ENCODE measurements around the gene LHFPL2. TPM values are rescaled to one million over a fixed set of nuclear protein-coding genes. Genes with fewer than 3 reads are reported as not detected.

The LHFPL2 gene
- total and polyA plus RNA-seq, 2 donors (not counting 1 experiment from before 2014, with no cell fraction given): 3.8 to 35.5 TPM

DNA sequence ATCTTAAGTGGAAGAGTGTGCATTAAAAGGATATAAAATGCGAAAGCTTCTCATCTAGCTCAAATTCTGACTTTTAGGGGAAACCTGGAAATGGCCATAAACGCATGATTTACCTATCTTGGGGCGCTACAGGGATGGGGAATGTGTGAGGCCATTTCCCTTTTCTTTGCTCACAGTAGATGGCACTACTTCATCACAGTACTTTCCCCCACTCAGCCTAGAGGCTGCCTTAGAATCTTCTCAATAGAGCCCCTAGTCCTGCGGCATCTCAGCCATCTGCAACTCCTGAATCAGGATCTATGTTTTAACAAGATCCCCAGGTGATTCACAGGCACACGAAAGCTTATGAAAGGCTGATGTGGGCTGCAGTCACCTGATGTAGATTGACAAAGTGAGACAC, 110.8 kb downstream of the LHFPL2 start:
- H3K4me2 ChIP-seq (replicated peaks; ENCODE audit: low read depth, low read length, poor library complexity, severe bottlenecking): no peak overlapping the region
- CTCF ChIA-PET: interaction anchor here (0.9 to 7.1 kb wide), 15 partner anchors 10 to 598 kb away, joined by 3 to 146 read pairs (median 5); partner anchors contain the start of genes AP3B1 and ARSB
- H3K4me3 ChIP-seq (ENCODE audit: control extremely low read depth in 1 of 5, extremely low read depth in 1 of 5, insufficient read depth in 1 of 5, low read depth in 2 of 5, low read length in 4 of 5): no peak overlapping the region
- H3K79me2 ChIP-seq (ENCODE audit: control insufficient read depth, insufficient read depth, low read length): no peaks in the 10 kb centered on the region
- H3K9me3 ChIP-seq (ENCODE audit: control extremely low read depth in 1 of 3, control insufficient read depth in 2 of 3, insufficient read depth in 1 of 3, low read length in 2 of 3): no peaks in the 10 kb centered on the region
- Mint-ChIP-seq H3K4me3 (no peak overlapping the region), H3K9me3 (ENCODE audit: insufficient read depth) (no peaks in the 10 kb centered on the region), H3K27ac (no peak overlapping the region), H3K4me1 (peaks cover 6% of the 10 kb centered on the region), H3K27me3 (no peaks in the 10 kb centered on the region)
- ATAC-seq (ENCODE audit: low read depth) (peak; percentile 75), DNase-seq (peak; percentile 65)
- H4K20me1 ChIP-seq (ENCODE audit: control insufficient read depth, insufficient read depth, low read length, poor library complexity, severe bottlenecking): no peaks in the 10 kb centered on the region
- no peaks in the 10 kb centered on the region for H3K27me3 ChIP-seq (replicated peaks in 1 of 4; ENCODE audit: control extremely low read depth in 1 of 4, control insufficient read depth in 3 of 4, insufficient read depth in 4 of 4, low read length in 3 of 4)
- H3K36me3 ChIP-seq (replicated peaks in 1 of 2; ENCODE audit: control extremely low read depth in 1 of 2, control insufficient read depth in 1 of 2, extremely low read depth in 1 of 2, insufficient read depth in 2 of 2, low read length in 1 of 2): no peaks in the 10 kb centered on the region
- TF ChIP-seq EZH2 (IDR thresholded peaks at IDR 0.05; ENCODE audit: borderline replicate concordance, insufficient read depth, low read depth, low read length, poor library complexity, severe bottlenecking): no peak
- TF ChIP-seq, protein P1, sequence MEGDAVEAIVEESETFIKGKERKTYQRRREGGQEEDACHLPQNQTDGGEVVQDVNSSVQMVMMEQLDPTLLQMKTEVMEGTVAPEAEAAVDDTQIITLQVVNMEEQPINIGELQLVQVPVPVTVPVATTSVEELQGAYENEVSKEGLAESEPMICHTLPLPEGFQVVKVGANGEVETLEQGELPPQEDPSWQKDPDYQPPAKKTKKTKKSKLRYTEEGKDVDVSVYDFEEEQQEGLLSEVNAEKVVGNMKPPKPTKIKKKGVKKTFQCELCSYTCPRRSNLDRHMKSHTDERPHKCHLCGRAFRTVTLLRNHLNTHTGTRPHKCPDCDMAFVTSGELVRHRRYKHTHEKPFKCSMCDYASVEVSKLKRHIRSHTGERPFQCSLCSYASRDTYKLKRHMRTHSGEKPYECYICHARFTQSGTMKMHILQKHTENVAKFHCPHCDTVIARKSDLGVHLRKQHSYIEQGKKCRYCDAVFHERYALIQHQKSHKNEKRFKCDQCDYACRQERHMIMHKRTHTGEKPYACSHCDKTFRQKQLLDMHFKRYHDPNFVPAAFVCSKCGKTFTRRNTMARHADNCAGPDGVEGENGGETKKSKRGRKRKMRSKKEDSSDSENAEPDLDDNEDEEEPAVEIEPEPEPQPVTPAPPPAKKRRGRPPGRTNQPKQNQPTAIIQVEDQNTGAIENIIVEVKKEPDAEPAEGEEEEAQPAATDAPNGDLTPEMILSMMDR (IDR thresholded peaks at IDR 0.05): peak; percentile 63
- no peak overlapping the region for H3K27ac ChIP-seq (ENCODE audit: low read length in 2 of 2)
- H3K4me1 ChIP-seq (ENCODE audit: control insufficient read depth in 2 of 2, insufficient read depth in 2 of 2, low read length in 2 of 2): peaks cover 0 to 3% of the 10 kb centered on the region in 2 donors
- H3K9ac ChIP-seq (ENCODE audit: low read length): no peak overlapping the region
- H2AFZ ChIP-seq (ENCODE audit: insufficient read depth, low read depth, low read length, poor library complexity, severe bottlenecking): peak overlapping the region; percentile 9
- POLR2A ChIA-PET: no interaction called here
- WGBS (ENCODE audit: insufficient coverage): 37% methylated on average over 2 of the region's 5 CpGs
- intact Hi-C loops (cut with micrococcal nuclease): loop anchor here (1.0 kb wide), 2 partner anchors 427 to 595 kb away; no protein-coding TSS in a partner anchor

DNA sequence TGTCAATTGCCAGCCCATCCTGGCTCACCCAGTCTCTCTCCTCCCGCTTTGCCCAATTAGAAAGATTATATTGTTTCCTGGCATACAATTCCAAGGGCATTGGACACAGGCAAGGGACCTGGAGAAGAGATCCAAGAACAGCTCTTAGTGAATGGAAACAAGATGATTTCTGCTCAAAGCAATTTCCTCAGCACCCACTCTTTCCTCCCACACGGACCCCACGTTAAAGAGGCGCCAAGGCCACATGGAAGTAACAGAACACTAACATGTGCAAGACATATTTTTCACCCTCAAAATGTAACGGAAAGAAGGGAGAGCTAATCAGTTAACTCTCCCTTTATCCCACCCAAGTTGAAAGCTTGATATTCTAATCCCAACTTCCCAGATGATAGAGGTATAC, 111.2 kb downstream of the LHFPL2 start:
- H3K9ac ChIP-seq (ENCODE audit: low read length): no peak overlapping the region
- Mint-ChIP-seq H3K4me1 (peaks cover 6% of the 10 kb centered on the region), H3K4me3 (no peak overlapping the region), H3K27me3 (no peaks in the 10 kb centered on the region), H3K27ac (no peak overlapping the region), H3K9me3 (ENCODE audit: insufficient read depth) (no peaks in the 10 kb centered on the region)
- H3K36me3 ChIP-seq (replicated peaks in 1 of 2; ENCODE audit: control extremely low read depth in 1 of 2, control insufficient read depth in 1 of 2, extremely low read depth in 1 of 2, insufficient read depth in 2 of 2, low read length in 1 of 2): no peaks in the 10 kb centered on the region
- TF ChIP-seq EZH2 (IDR thresholded peaks at IDR 0.05; ENCODE audit: borderline replicate concordance, insufficient read depth, low read depth, low read length, poor library complexity, severe bottlenecking): no peak
- TF ChIP-seq, protein P1 (IDR thresholded peaks at IDR 0.05): no peak
- H3K79me2 ChIP-seq (ENCODE audit: control insufficient read depth, insufficient read depth, low read length): no peaks in the 10 kb centered on the region
- H3K9me3 ChIP-seq (ENCODE audit: control extremely low read depth in 1 of 3, control insufficient read depth in 2 of 3, insufficient read depth in 1 of 3, low read length in 2 of 3): no peaks in the 10 kb centered on the region
- H3K4me1 ChIP-seq (ENCODE audit: control insufficient read depth in 2 of 2, insufficient read depth in 2 of 2, low read length in 2 of 2): peaks cover 0 to 3% of the 10 kb centered on the region in 2 donors
- DNase-seq (no peak), ATAC-seq (ENCODE audit: low read depth) (no peak)
- no peaks in the 10 kb centered on the region for H4K20me1 ChIP-seq (ENCODE audit: control insufficient read depth, insufficient read depth, low read length, poor library complexity, severe bottlenecking)
- H2AFZ ChIP-seq (ENCODE audit: insufficient read depth, low read depth, low read length, poor library complexity, severe bottlenecking): no peak overlapping the region
- no peak overlapping the region for H3K4me3 ChIP-seq (ENCODE audit: control extremely low read depth in 1 of 5, extremely low read depth in 1 of 5, insufficient read depth in 1 of 5, low read depth in 2 of 5, low read length in 4 of 5)
- whole genome bisulfite sequencing (ENCODE audit: insufficient coverage): no CpG with 5 or more reads among the region's 5 CpGs
- no peak overlapping the region for H3K4me2 ChIP-seq (replicated peaks; ENCODE audit: low read depth, low read length, poor library complexity, severe bottlenecking)
- intact Hi-C loops (cut with micrococcal nuclease): no loop called here
- ChIA-PET POLR2A (no interaction called here), CTCF (interaction anchor here (0.9 to 7.1 kb wide), 15 partner anchors 10 to 598 kb away, joined by 3 to 146 read pairs (median 5); partner anchors contain the start of genes AP3B1 and ARSB)
- H3K27me3 ChIP-seq (replicated peaks in 1 of 4; ENCODE audit: control extremely low read depth in 1 of 4, control insufficient read depth in 3 of 4, insufficient read depth in 4 of 4, low read length in 3 of 4): no peaks in the 10 kb centered on the region
- no peak overlapping the region for H3K27ac ChIP-seq (ENCODE audit: low read length in 2 of 2)
